Hematopoietic multipotent progenitor cell (in vitro differentiated cells): ENCODE data around the gene LIN37. TPM values are rescaled to one million over a fixed set of nuclear protein-coding genes. Genes with fewer than 3 reads are reported as not detected.
"Not testable (repeated sequence)": the region's sequence is repeated elsewhere in the genome, so short reads cannot be mapped to it uniquely, and the experiment has no call there.

Source experiments
- DNase-seq, 3 donors: peaks; one replicate each; pipeline ENCODE4 v3.0.0-alpha.2; 2011 to 2015; ENCODE audit warnings: low read depth in 2 of 3, low spot score in 2 of 3
- total RNA-seq: library from RNA; depleted of rRNA; stranded (reverse); fragments of >200 nt; gene quantifications from one replicate; pipeline ENCODE4 v1.2.3, GENCODE V29; 2012

LIN37 gene
- total RNA-seq, 1 donor: 11.6 TPM

DNA sequence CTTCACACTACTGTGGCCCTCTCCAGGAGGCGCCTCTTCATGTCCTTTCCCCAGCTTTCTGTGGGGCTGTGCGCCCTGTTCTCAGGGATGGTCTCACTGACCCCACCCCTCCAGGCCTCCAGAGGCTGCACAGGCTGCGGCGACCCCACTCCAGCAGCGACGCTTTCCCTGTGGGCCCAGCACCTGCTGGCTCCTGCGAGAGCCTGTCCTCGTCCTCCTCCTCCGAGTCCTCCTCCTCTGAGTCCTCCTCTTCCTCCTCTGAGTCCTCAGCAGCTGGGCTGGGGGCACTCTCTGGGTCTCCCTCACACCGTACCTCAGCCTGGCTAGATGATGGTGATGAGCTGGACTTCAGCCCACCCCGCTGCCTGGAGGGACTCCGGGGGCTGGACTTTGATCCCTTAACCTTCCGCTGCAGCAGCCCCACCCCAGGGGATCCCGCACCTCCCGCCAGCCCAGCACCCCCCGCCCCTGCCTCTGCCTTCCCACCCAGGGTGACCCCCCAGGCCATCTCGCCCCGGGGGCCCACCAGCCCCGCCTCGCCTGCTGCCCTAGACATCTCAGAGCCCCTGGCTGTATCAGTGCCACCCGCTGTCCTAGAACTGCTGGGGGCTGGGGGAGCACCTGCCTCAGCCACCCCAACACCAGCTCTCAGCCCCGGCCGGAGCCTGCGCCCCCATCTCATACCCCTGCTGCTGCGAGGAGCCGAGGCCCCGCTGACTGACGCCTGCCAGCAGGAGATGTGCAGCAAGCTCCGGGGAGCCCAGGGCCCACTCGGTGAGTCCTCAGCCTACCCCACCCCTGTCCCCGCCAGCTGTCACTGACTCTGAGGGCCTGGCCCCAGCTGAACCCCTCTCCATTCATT lies 38.2 kb downstream of the LIN37 start:
- DNase-seq: no peak

DNA sequence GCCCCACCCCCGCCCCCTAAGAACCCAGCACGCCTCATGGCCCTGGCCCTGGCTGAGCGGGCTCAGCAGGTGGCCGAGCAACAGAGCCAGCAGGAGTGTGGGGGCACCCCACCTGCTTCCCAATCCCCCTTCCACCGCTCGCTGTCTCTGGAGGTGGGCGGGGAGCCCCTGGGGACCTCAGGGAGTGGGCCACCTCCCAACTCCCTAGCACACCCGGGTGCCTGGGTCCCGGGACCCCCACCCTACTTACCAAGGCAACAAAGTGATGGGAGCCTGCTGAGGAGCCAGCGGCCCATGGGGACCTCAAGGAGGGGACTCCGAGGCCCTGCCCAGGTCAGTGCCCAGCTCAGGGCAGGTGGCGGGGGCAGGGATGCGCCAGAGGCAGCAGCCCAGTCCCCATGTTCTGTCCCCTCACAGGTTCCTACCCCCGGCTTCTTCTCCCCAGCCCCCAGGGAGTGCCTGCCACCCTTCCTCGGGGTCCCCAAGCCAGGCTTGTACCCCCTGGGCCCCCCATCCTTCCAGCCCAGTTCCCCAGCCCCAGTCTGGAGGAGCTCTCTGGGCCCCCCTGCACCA lies 38.9 kb downstream of the LIN37 start:
- no peak for DNase-seq

DNA sequence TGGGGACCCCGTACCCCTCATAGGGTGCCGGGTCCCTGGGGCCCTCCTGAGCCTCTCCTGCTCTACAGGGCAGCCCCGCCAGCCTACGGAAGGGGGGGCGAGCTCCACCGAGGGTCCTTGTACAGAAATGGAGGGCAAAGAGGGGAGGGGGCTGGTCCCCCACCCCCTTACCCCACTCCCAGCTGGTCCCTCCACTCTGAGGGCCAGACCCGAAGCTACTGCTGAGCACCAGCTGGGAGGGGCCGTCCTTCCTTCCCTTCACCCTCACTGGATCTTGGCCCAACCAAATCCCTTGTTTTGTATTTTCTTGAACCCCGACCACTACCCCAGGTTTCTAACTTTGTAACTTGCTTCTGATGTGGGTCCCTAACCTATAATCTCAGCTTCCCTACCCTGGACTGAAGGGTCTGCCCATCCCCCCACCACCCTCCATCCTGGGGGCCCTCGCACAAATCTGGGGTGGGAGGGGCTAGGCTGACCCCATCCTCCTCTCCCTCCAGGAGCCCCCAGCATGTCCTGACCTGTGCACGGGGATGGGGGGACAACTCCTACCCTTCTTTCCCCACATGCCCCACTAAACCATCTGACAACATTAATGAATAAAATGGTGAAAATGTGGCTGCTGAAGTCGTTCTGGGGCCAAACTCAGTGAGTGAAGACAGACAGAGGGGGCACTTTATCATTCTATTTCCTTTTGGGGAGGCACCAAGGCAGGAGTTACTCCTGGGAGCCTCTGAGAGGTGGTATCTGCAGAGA lies 40.0 kb downstream of the LIN37 start:
- no peak for DNase-seq

DNA sequence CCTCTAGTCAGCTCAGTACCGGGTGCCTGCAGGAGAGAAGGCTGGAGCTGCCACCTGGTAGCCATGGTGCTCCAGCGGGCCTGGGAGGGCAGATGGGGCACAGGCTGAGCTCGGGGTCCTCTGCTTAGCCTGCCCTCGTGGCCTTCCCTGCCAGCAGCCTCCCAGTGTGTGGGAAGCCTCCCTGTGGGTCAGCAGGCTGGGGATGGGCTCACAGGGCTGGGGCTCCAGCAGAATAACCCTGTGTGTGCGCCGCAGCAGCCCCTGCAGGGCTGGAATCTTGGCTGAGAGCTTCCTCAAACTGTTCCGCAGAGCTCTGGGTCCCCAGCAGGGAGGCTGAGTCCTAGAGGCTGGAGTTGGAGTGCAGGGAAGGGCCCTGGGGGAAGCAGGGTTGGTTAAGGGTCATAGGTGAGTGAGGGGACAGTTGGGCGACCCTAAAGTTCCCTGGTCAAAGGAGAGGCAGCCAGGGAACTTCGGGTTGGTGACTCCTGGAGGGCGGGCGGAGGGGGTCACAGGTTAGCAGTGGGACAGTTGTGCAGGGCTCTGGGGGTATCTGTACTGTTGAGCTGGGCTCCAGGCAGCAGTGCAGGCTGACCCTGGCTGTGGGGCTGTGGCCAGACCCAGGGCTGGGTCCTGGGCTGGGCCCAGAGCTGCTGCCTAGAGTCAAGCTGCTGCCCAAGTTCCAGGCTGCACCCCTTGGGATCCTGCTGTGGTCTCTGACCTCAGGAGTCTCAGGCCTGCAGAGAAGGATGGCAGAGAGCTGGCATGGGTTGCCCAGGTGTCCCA lies 41.0 kb downstream of the LIN37 start:
- DNase-seq: no peak

DNA sequence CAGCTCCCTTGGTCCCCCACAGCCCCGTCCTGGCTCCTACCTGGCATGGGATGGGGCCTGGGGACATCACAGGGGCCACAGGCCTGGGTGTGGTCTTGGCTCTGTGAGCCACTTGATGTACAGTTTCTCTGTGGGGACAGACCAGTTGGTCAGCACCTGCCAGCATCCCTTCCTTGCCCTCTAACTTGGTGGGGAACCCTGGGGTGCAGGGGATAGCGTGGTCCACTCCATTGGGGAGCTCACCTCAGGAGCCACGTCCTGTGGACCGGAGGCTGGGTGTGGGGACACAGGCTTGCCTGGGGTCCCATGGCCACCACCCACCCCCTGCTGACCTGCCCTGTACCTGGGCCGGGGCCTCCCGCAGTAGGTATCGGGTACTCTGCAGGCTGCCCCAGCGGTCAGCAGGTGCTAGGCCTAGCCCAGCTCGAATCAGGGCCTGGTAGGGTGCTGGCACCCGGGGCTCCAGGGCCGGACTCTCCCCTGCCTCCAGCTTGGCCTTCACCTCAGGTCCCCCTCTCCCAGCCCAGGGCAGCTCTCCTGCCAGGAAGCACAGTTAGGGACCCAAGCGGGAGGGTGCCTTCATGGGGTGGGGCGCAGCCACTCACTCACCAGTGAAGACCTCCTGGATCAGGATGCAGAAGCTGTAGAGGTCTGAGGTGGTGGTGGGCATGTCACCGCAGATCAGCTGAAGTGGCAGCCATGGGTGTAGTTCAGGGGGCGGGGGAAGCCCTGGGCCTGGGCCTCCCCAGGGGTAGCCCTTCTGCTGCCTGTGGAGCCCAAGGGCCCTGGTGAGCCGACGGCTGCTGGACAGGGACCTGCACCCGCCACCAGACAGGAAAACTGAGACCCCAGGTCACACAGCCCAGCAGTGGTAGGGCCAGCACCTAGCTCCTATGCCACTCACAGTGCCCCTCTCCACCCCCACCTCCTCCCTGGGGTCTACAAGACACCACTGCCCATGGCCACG lies 41.9 kb downstream of the LIN37 start:
- no peak for DNase-seq

DNA sequence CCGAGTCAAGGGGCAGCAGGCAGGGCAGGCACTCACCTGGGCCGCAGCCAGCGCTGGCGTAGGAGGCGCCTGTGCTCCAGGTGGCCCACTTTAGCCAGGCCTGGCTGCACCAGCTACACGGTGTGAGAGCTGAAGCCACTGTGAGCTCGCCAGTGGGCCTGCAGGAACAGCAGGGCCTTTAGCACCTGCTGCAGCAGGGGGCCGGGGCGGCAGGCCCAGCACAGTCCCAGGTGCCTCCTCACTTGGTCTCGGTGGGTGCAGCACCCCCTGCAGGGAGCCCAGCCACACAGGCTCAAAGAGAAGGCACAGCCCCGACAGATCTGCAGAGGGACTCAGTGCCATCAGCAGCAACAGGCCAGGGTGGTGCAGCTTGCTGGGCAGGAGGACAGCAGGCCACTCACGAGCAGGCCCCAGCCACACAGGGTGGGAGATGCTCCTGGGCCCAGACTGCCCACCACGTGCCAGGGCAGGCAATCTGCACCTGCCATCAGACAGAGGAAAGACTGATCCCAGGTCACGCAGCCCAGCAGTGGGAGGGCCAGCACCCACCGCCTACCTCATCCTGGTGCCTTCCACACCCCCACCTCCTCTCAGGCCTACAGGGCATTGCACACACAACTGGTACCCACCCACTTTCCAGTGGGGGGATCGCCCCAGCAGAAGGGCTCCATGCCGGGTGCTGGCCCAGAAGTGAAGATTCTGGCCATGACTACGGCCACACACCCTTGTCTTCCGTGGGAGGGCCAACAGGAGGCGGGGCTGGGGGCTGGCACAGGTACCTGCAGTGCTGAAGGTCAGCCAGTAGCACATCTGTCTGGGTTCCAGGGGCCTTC lies 42.8 kb downstream of the LIN37 start:
- DNase-seq: peak in 2 of 3 donors; percentile 11 to 15

DNA sequence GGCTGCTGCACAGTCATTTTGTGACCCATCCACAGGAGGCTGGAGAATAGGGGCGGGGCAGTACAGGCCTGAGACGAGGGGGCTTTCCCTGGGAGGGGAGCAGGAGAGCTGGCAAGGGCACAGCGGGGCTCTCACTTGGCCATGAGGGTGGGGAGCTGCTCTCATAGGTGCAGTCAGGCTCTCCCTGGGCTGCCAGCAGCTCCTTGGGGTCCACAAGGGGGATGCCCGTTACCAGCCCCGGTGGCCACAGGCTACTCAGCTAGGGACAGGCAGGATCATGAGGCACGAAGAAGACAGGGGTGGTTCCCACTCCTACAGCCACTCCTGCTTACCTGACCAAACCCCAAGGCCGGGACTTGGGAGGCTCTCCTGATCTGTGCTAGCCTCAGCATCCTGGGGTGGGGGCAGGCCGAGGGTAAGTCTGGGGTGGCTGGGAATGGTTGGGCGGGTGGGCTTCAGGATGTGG lies 43.5 kb downstream of the LIN37 start:
- no peak for DNase-seq

DNA sequence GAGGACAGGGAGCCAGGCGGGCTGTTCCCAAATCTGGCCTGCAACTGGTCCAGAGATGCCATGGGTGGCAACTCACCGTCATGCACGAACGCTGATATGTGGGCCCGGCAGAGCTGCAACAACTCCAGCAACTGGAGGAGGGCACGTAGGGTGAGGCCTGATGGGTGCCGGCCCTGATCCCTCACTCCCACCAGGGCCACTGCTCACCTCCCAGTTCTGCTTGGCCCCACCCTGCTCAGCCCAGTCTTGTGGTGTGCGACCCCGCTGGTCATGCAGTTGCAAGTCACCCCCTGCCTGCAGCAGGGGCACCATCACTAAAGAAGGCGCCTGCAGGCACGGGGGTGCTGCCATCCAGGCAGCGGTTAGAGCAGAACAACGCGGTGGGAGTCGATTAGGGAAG lies 43.9 kb downstream of the LIN37 start:
- DNase-seq: no peak

DNA sequence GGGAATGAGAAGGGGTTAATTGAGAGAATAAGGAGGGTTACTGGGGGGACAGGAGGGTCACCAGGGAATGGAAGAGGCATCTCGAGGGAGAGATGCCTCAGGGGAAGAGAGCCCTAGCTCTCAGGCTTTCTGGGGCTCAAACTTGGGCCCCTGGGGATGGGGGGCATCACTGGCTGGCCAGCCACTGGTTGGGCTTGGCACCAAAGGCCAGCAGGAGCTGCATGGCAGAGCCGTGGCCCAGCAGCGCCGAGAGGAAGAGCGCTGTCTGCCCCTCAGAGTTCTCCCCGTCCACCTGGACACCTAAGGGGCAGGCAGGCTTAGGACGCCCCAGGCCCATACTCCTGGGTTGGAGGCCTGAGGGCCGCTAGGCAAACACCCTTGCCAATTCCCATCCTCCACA lies 44.5 kb downstream of the LIN37 start:
- DNase-seq: no peak

DNA sequence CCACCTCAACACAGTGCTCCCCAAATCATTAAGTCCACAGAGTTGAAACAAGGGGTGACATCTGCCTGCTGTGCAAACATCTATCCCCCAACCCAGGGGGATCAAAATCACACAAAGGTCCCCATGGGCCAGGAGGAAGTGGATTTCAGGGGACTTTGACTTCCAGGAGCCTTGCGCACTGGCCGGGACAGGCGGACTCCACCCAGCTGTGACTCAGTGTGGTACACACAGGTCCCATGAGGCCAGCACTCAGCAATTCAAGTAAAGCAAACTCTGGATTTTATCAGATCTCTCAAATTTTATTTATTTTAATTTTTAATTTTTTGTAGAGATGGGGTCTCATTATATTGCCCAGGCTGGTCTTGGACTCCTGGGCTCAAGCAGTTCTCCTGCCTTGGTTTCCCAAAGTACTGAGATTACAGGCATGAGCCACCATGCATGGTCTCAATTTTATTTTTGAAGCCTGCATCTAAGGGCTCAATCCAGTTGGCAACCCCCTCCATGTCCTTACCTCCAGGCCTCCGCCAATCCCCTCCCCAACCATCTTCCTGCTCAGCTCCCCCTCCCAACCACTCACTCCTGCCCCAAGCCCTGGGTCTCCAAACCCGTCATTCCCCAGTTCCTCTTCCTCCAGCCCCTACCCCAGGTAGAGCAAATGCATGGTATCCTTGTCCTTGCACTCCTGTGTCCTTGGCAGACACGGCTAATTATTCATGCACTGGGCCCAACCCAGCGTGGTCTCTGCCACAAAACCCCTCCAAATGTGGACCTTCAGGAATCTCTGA lies 45.2 kb downstream of the LIN37 start:
- DNase-seq: no peak

DNA sequence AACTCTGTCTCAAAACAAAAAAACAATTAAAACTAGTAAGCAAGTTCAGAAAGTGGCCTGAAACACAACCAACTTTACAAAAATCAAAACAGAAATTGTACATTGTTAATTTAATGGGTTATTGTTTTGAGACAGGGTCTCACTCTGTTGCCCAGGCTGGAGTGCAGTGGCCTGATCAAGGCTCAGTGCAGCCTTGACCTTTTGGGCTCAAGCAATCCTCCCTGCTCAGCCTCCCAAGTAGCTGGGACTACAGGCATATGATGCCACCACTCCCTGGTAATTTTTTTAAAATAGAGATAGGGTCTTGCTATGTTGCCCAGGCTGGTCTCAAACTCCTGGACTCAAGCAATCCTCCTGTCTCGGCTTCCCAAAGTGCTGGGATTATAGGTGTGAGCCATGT lies 47.2 kb downstream of the LIN37 start:
- DNase-seq: not testable (repeated sequence)

DNA sequence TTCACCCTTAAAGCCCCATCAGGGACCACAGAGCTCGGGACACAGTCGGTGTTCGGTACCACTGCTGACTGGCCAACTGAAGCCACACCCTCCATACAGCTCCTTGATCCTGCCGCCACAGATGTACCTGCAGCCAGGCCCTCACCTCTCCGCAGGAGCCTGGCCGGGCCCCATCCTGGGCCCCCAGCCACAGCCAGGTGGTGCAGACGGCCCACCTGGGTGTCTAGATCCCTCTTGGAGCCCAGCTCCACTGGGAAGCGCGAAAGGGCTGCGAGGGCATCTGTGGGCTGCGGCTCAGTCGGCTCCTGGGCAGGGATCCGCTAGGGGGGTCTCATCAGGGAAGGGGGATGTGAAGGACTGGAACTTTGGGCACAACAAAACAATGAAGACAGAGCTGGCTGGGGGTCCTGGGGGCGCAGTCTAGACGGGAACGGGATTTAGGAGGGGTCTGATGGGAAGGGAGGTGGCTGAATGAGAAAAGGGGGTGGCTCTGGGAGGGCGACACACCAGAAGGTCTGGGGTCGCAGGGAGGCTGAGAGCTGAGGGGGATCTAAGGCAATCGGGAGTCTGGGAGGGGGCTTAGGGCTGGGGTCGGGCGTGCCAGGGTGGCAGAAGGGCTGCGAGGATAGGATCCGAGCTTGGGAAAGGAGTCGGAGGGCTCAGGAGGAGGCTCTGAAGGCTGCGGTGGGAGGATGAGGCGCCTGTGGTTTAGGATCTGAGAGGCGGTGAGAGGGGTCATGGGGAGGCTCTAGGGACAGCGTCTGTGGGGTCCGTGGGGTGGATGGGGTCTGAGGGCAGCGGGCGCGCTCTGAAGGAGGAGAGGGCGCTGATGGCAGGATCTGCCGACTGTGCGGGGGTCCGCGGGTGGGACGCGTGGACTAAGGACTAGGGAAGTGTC lies 48.5 kb downstream of the LIN37 start:
- no peak for DNase-seq

DNA sequence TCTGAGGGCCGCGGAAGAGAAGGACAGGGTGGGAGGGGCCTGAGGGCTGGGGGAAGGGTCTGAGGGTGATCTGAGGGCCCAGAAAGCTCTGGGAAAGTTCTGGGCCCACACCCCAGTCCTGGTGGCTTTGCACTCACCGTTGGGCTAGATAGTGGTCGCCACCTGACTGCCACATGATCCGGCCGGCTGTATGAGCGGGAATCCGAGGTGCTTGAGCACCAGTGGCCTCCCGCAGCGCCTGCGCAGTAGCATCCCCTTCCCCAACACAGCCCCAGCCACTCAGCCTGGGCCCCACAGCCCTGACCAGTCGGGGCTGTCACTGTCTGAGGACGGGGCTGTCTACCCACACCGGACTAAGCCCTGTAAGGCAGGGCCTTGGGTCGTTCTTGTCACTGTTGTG lies 49.3 kb downstream of the LIN37 start:
- no peak for DNase-seq

DNA sequence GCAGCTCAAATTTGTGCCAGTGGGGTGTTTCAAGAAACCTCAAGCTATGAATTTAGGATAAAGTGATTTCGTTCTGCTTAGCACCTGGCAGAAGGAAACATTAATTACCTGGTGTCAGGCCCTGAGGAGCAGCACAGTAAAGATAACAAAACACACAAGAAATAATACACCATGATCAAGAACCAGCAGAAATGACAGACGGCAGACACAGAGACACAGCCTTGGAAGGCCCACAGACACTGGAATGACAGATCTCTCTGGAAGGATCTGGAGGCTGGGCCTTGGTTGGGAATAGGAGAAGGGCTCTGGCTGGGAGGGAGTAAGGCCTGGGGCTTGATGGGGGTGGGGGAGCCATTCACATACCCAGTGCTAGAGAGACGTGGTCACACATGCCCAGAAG lies 53.5 kb downstream of the LIN37 start:
- no peak for DNase-seq
